Upper lobe of left lung (tissue), 6 donors: ENCODE measurements around the gene NPW. TPM values are rescaled to one million over a fixed set of nuclear protein-coding genes. Genes with fewer than 3 reads are reported as not detected.

ENCODE experiments used
- ATAC-seq, 2 donors: fragments of 200-7000 bp; cut with Tn5 transposase; one replicate each; pipeline ENCODE4 v1.9.1; 2022; ENCODE audit warnings: mild to moderate bottlenecking in 2 of 2, moderate library complexity in 2 of 2; ENCODE audit not compliant: low FRiP score in 2 of 2
- DNase-seq, 2 donors: peaks; one replicate each; pipeline ENCODE4 v3.0.0-alpha.2; 2019 to 2020
- H3K27ac ChIP-seq, 4 donors: fragments of 200-600 bp; sonication (generic); one replicate each; pipeline ENCODE4 v1.5.1; 2016 to 2019
- H3K27me3 ChIP-seq, 4 donors: fragments of 200-600 bp; sonication (generic); one replicate each; pipeline ENCODE4 v1.5.1; 2017 to 2019
- H3K36me3 ChIP-seq, 4 donors: fragments of 200-600 bp; sonication (generic); one replicate each; pipeline ENCODE4 v1.5.1; 2016 to 2019
- H3K4me1 ChIP-seq, 4 donors: fragments of 200-600 bp; sonication (generic); one replicate each; pipeline ENCODE4 v1.5.1; 2018 to 2019
- H3K4me3 ChIP-seq, 4 donors: fragments of 200-600 bp; sonication (generic); one replicate each; pipeline ENCODE4 v1.5.1; 2017 to 2019; ENCODE audit warnings: mild to moderate bottlenecking in 2 of 4, moderate library complexity in 1 of 4
- H3K9me3 ChIP-seq, 4 donors: fragments of 200-600 bp; sonication (generic); one replicate each; pipeline ENCODE4 v1.5.1; 2018 to 2019
- EP300 ChIP-seq, 4 donors: sonication (generic); formaldehyde crosslinking; IDR thresholded peaks; one replicate each; pipeline ENCODE4 v1.5.1; 2017; ENCODE audit warnings: antibody characterized with exemption in 4 of 4, control low read depth in 2 of 4
- POLR2A ChIP-seq, 4 donors: fragments of 450-650 bp; IDR thresholded peaks; one replicate each; pipeline ENCODE4 v1.5.1; 2016 to 2017; ENCODE audit warnings: antibody characterized with exemption in 4 of 4, mild to moderate bottlenecking in 2 of 4
- POLR2AphosphoS5 ChIP-seq, 2 donors: sonication (generic); formaldehyde crosslinking; IDR thresholded peaks; one replicate each; pipeline ENCODE4 v1.5.1; 2017; ENCODE audit warnings: antibody characterized with exemption in 2 of 2
- WGBS, 2 donors: methylation state at CpG; one replicate each; pipeline ENCODE4 v1.1.5; 2017 to 2018; 5-methylcytosine and 5-hydroxymethylcytosine counted together
- total RNA-seq, 6 donors: library from RNA; depleted of rRNA in 4 of 6; stranded (reverse); fragments of >200 nt in 4 of 6; gene quantifications; one replicate each; pipeline versions ENCODE4 v1.1.0 to v1.2.1, GENCODE V29; 2016 to 2021
- TF ChIP-seq, protein P1 (sequence below), 6 experiments: fragments of 450-650 bp in 4 of 6; fragments of 200-600 bp in 2 of 6; sonication (generic) in 2 of 6; IDR thresholded peaks; one replicate each; pipeline ENCODE4 v1.5.1; 2016 to 2019; ENCODE audit warnings: antibody characterized with exemption in 6 of 6
- donor health status: DM: no; HTN: no; CAD: no; lungs with moderate emphysema.
- donor health status: DM: no; HTN: yes; CAD: no; lungs with severe emphysema.

NPW gene
- total RNA-seq, 6 donors from 2014 or later = 0.67 to 0.80 TPM; not detected in 4

GRCh38 chr16:2005646-2006045, 13.9 kb upstream of the NPW start:
- DNase-seq = no peak
- Histone ChIP-seq H3K27me3 (no peaks in the 10 kb centered on the region), H3K36me3 (peaks cover 17 to 29% (median 27%) of the 10 kb centered on the region in 4 donors), H3K4me3 (no peak overlapping the region), H3K4me1 (peaks cover 54 to 67% (median 59%) of the 10 kb centered on the region in 4 donors), H3K27ac (peak overlapping the region in 1 of 4 donors; percentile 49), H3K9me3 (no peaks in the 10 kb centered on the region)
- WGBS, 2 donors = 63 to 64% methylated on average over 10 to 14 of the region's 21 CpGs
- TF ChIP-seq POLR2A (IDR thresholded peaks at IDR 0.05) (no peak), POLR2AphosphoS5 (IDR thresholded peaks at IDR 0.05) (no peak), EP300 (IDR thresholded peaks at IDR 0.05) (no peak)
- TF ChIP-seq, protein P1, sequence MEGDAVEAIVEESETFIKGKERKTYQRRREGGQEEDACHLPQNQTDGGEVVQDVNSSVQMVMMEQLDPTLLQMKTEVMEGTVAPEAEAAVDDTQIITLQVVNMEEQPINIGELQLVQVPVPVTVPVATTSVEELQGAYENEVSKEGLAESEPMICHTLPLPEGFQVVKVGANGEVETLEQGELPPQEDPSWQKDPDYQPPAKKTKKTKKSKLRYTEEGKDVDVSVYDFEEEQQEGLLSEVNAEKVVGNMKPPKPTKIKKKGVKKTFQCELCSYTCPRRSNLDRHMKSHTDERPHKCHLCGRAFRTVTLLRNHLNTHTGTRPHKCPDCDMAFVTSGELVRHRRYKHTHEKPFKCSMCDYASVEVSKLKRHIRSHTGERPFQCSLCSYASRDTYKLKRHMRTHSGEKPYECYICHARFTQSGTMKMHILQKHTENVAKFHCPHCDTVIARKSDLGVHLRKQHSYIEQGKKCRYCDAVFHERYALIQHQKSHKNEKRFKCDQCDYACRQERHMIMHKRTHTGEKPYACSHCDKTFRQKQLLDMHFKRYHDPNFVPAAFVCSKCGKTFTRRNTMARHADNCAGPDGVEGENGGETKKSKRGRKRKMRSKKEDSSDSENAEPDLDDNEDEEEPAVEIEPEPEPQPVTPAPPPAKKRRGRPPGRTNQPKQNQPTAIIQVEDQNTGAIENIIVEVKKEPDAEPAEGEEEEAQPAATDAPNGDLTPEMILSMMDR (IDR thresholded peaks at IDR 0.05) = peak in 2 of 6 experiments; percentile 23 to 49
- ATAC-seq = no peak

DNA sequence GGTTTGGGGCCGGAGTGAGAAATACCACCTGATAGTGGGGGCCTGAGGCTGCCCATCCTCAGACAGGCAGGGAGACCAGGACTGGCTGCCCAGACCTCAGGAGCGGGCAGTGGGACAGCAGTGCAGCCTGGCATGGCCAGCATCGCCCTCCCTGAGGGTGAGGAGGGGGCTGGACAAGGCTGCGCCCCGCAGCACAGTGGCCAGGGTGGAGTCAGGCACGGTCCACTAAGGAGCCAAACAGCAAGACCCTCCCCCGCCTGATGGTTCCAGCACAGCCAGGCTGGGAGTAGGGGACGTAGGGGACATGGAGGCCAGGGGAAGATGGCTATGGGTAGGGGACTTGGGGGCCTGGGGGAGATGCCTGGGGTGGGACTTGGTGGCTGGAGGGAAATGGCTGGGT, 13.3 kb upstream of the NPW start:
- H3K27ac ChIP-seq = no peak overlapping the region
- H3K36me3 ChIP-seq = peaks cover 12 to 23% (median 20%) of the 10 kb centered on the region in 4 donors
- no peaks in the 10 kb centered on the region for H3K27me3 ChIP-seq
- no peak overlapping the region for H3K4me3 ChIP-seq
- 92 to 96% methylated on average over 6 of the region's 8 CpGs for WGBS, 2 donors
- peaks cover 54 to 69% (median 60%) of the 10 kb centered on the region in 4 donors for H3K4me1 ChIP-seq
- H3K9me3 ChIP-seq = no peaks in the 10 kb centered on the region
- no peak for ATAC-seq
- no peak for TF ChIP-seq POLR2AphosphoS5 (IDR thresholded peaks at IDR 0.05)
- TF ChIP-seq POLR2A (IDR thresholded peaks at IDR 0.05) = no peak
- no peak for TF ChIP-seq EP300 (IDR thresholded peaks at IDR 0.05)
- TF ChIP-seq, protein P1 (IDR thresholded peaks at IDR 0.05) = no peak
- peak in 1 of 2 donors; percentile 59 for DNase-seq

DNA sequence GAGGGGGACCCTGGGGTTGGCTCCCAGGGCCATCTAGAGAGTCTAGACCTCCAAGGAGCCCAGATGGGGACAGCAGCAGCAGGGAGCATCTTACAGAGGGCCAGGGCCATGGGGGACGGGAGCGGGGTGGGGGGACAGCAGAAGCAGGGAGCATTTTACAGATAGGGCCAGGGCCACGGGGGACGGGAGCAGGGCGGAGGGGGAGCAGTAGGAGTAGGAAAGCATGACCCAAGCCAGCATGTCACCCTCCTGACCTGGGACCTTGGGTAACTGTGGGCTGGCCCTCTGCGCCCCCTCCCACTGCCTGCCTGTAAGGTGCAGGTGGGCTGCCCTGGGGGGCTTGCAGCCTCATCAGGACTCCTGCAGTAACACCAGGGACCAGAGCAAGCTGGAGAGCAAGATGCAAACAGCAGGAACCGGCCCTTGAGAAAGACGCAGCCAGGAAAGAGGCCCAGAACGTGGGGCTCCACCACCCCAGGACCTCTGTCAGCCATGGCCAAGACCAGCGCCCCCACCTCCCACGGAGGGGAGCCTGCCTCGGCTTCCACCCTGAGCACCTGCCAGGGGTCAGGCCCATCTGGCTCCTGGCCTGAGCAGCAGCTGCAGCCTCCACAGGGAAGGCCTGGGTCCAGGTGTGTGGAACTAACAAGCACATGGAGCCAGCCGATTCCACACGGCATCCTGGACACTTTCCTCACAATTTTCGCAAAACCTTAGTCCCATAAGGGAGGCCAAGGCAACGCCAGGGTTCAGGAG, 12.3 kb upstream of the NPW start:
- Histone ChIP-seq H3K27ac (peak overlapping the region in 3 of 4 donors; percentile 32 to 85 (median 53)), H3K4me3 (peak overlapping the region in 1 of 4 donors; percentile 100), H3K36me3 (peaks cover 3 to 13% (median 11%) of the 10 kb centered on the region in 4 donors), H3K27me3 (no peaks in the 10 kb centered on the region), H3K9me3 (no peaks in the 10 kb centered on the region), H3K4me1 (peaks cover 54 to 69% (median 60%) of the 10 kb centered on the region in 4 donors)
- 82 to 85% methylated on average over 14 to 16 of the region's 16 CpGs for WGBS, 2 donors
- no peak for ATAC-seq
- TF ChIP-seq POLR2A (IDR thresholded peaks at IDR 0.05) (no peak), EP300 (IDR thresholded peaks at IDR 0.05) (no peak), POLR2AphosphoS5 (IDR thresholded peaks at IDR 0.05) (no peak)
- TF ChIP-seq, protein P1 (IDR thresholded peaks at IDR 0.05) = no peak
- DNase-seq = peak in 1 of 2 donors; percentile 62

GRCh38 chr16:2008009-2008526, 11.5 kb upstream of the NPW start:
- Histone ChIP-seq H3K4me1 (peaks cover 54 to 69% (median 60%) of the 10 kb centered on the region in 4 donors), H3K9me3 (no peaks in the 10 kb centered on the region), H3K4me3 (peak overlapping the region in 3 of 4 donors; percentile 67 to 100 (median 95)), H3K27ac (peak overlapping the region; percentile 32 to 96 (median 90)), H3K36me3 (peaks cover 0 to 5% (median 3%) of the 10 kb centered on the region in 4 donors), H3K27me3 (no peaks in the 10 kb centered on the region)
- TF ChIP-seq, protein P1 (IDR thresholded peaks at IDR 0.05) = no peak
- TF ChIP-seq POLR2AphosphoS5 (IDR thresholded peaks at IDR 0.05) = peak in 1 of 2 donors; percentile 51
- WGBS, 2 donors = 33 to 40% methylated on average over 10 to 15 of the region's 15 CpGs
- DNase-seq (peak in 1 of 2 donors; percentile 65), ATAC-seq (peak in 1 of 2 donors; percentile 48)
